Stimulated activated CD4-positive, alpha-beta T cell treated with anti-CD3 and anti-CD28 coated beads, Interleukin-1b, Interleukin-23, amount 100 ng/mL, for 1 hour (primary cell): ENCODE measurements around the gene SGIP1.
"Not testable (repeated sequence)": the region's sequence is repeated elsewhere in the genome, so short reads cannot be mapped to it uniquely, and the experiment has no call there.

ENCODE experiments used
- DNase-seq, 2 donors: peaks; one replicate each; pipeline ENCODE4 v3.0.0-alpha.2; 2020; ENCODE audit warnings: low read depth in 2 of 2

Gene SGIP1

GRCh38 chr1:66681686-66682085 lies 147.7 kb downstream of the SGIP1 start:
- DNase-seq, result no peak

GRCh38 chr1:66682106-66682505 lies 148.2 kb downstream of the SGIP1 start:
- DNase-seq, result no peak

GRCh38 chr1:66684353-66684752 lies 150.4 kb downstream of the SGIP1 start:
- DNase-seq, result no peak

GRCh38 chr1:66685265-66685664 lies 151.3 kb downstream of the SGIP1 start:
- DNase-seq, result no peak

- DNase-seq, result no peak
Observed at GRCh38 chr1:66685670-66686069, 151.7 kb downstream of the SGIP1 start.

GRCh38 chr1:66686406-66686805 lies 152.5 kb downstream of the SGIP1 start:
- DNase-seq, result no peak

GRCh38 chr1:66687358-66687757 lies 153.4 kb downstream of the SGIP1 start:
- no peak for DNase-seq

GRCh38 chr1:66690666-66691381 lies 156.9 kb downstream of the SGIP1 start:
- DNase-seq, result no peak

GRCh38 chr1:66692681-66693080 lies 158.7 kb downstream of the SGIP1 start:
- DNase-seq, result no peak

GRCh38 chr1:66693856-66694255 lies 159.9 kb downstream of the SGIP1 start:
- no peak for DNase-seq

GRCh38 chr1:66695116-66695515 lies 161.2 kb downstream of the SGIP1 start:
- DNase-seq, result no peak

GRCh38 chr1:66696771-66697170 lies 162.8 kb downstream of the SGIP1 start:
- no peak for DNase-seq

- no peak for DNase-seq
Observed at GRCh38 chr1:66699213-66699612, 165.3 kb downstream of the SGIP1 start.

GRCh38 chr1:66704177-66704875 lies 170.4 kb downstream of the SGIP1 start:
- DNase-seq, result no peak

GRCh38 chr1:66705110-66705509 lies 171.2 kb downstream of the SGIP1 start:
- DNase-seq, result no peak

- DNase-seq, result no peak
Observed at GRCh38 chr1:66711420-66711819, 177.5 kb downstream of the SGIP1 start.

GRCh38 chr1:66712839-66713238 lies 178.9 kb downstream of the SGIP1 start:
- no peak for DNase-seq

GRCh38 chr1:66723985-66724384 lies 190.0 kb downstream of the SGIP1 start:
- no peak for DNase-seq

- DNase-seq, result peak; percentile 4 to 12
Observed at GRCh38 chr1:66725885-66726665, 192.1 kb downstream of the SGIP1 start.

GRCh38 chr1:66728021-66728420 lies 194.1 kb downstream of the SGIP1 start:
- DNase-seq, result no peak

- DNase-seq, result not testable (repeated sequence)
Observed at GRCh38 chr1:66728716-66729115, 194.8 kb downstream of the SGIP1 start.

- no peak for DNase-seq
Observed at GRCh38 chr1:66729119-66729518, 195.2 kb downstream of the SGIP1 start.

- DNase-seq, result no peak
Observed at GRCh38 chr1:66729523-66729922, 195.6 kb downstream of the SGIP1 start.
